ENCODE results near the gene ADAMTSL1.

DNA sequence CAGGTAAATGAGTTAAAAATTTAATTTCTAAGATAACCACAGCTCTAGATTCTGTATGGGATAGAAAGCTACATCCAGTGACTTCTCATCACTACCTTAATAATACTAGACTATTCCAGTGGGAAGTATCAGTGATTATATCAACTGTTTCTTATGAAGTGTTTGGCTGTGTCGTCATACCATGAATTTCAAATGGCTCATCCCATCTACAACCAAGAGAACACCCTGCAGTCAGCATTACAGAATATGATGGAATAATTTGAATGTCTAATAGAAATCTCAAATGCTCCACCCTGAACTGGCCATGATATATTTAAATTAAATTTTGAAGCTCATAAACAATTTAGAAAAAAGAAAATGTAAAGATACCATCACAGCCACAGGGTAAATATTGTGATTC lies 245.0 kb downstream of the ADAMTSL1 start:
- TF ChIP-seq, protein P1, sequence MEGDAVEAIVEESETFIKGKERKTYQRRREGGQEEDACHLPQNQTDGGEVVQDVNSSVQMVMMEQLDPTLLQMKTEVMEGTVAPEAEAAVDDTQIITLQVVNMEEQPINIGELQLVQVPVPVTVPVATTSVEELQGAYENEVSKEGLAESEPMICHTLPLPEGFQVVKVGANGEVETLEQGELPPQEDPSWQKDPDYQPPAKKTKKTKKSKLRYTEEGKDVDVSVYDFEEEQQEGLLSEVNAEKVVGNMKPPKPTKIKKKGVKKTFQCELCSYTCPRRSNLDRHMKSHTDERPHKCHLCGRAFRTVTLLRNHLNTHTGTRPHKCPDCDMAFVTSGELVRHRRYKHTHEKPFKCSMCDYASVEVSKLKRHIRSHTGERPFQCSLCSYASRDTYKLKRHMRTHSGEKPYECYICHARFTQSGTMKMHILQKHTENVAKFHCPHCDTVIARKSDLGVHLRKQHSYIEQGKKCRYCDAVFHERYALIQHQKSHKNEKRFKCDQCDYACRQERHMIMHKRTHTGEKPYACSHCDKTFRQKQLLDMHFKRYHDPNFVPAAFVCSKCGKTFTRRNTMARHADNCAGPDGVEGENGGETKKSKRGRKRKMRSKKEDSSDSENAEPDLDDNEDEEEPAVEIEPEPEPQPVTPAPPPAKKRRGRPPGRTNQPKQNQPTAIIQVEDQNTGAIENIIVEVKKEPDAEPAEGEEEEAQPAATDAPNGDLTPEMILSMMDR (conservative IDR thresholded peaks at IDR 0.05; ENCODE audit: low read length): no peak
- TF ChIP-seq EZH2phosphoT487 (IDR thresholded peaks at IDR 0.05; ENCODE audit: borderline replicate concordance, low read depth, low read length): no peak
